ENCODE results near the gene EMC9. TPM values are rescaled to one million over a fixed set of nuclear protein-coding genes. Genes with fewer than 3 reads are reported as not detected.

The EMC9 gene
- total RNA-seq, 3 donors from 2014 or later (not counting 1 experiment from before 2014, with no cell fraction given): 9.3 to 12.3 (median 12.0) TPM

DNA sequence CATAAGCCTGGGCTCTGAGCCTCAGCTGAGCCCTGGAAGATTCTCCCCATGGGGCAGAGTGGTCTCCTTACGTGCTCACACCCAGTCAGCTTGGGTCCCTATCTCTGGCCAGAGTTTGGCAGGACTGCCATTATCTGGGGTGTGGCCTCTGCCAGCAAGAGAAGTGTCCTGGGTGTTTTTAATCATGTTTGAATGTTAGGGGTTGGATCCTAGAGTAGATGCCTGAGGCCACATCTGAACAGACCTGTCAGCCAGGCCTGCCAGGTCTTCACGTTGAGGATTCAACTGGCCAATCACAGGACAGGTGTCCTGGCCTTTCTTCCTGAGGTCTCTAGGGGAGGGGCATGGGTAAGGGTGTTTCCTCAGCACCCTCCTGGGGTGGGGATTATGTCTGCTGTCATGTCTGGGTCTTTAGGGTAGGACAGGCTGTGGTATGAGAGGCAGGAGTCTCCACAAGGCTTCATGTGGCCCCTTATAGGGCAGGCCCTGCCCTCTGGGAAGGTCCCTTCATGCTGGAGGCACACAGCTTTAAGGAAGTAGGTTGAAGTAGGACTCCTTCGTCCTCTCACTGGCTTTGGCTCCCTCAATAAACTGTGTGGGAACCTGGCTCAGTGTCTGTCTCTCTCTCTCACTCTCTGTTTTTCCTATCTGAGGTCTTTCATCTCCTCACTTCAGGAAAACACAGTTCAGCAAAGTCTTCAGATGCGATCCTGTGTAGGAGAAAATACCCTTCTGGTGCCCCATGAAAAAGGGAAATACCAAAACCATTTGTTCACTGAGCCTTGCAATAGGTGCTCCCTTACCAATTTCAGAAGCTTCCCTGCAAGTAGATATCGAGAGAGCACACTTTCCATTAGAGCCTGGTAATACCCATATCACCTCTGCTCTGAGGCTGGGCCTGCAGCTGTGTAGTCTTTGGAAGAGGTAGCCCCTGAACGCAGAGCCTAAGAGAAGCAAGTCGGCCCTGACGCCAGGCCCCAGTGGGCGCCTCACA lies 17.7 kb downstream of the EMC9 start:
- 86% methylated on average over 9 of the region's 9 CpGs for WGBS (ENCODE audit: insufficient coverage)
- H3K9me3 Mint-ChIP-seq: no peaks in the 10 kb centered on the region
- peaks cover 5% of the 10 kb centered on the region for H3K36me3 Mint-ChIP-seq
- Histone ChIP-seq H3K27ac (ENCODE audit: low read length) (no peak overlapping the region), H3K9me3 (ENCODE audit: control insufficient read depth, insufficient read depth, low read length) (no peaks in the 10 kb centered on the region), H3K4me1 (ENCODE audit: control insufficient read depth, insufficient read depth, low read length) (no peaks in the 10 kb centered on the region), H3K36me3 (ENCODE audit: control insufficient read depth, insufficient read depth, low read length) (peaks cover 38% of the 10 kb centered on the region), H3K4me3 (ENCODE audit: low read length) (no peak overlapping the region), H3K27me3 (ENCODE audit: control insufficient read depth, insufficient read depth, low read length) (no peaks in the 10 kb centered on the region)
- DNase-seq (no peak), ATAC-seq (peak in 1 of 3 donors; percentile 35)
- no peak overlapping the region for H3K4me3 Mint-ChIP-seq
- H3K4me1 Mint-ChIP-seq: no peaks in the 10 kb centered on the region
- TF ChIP-seq, protein P1, sequence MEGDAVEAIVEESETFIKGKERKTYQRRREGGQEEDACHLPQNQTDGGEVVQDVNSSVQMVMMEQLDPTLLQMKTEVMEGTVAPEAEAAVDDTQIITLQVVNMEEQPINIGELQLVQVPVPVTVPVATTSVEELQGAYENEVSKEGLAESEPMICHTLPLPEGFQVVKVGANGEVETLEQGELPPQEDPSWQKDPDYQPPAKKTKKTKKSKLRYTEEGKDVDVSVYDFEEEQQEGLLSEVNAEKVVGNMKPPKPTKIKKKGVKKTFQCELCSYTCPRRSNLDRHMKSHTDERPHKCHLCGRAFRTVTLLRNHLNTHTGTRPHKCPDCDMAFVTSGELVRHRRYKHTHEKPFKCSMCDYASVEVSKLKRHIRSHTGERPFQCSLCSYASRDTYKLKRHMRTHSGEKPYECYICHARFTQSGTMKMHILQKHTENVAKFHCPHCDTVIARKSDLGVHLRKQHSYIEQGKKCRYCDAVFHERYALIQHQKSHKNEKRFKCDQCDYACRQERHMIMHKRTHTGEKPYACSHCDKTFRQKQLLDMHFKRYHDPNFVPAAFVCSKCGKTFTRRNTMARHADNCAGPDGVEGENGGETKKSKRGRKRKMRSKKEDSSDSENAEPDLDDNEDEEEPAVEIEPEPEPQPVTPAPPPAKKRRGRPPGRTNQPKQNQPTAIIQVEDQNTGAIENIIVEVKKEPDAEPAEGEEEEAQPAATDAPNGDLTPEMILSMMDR (IDR thresholded peaks at IDR 0.05): no peak
- no peaks in the 10 kb centered on the region for H3K27me3 Mint-ChIP-seq (ENCODE audit: low read depth in 2 of 2)
- intact Hi-C loops (cut with micrococcal nuclease): no loop called here
- peak overlapping the region; percentile 33 to 38 for H3K27ac Mint-ChIP-seq

DNA sequence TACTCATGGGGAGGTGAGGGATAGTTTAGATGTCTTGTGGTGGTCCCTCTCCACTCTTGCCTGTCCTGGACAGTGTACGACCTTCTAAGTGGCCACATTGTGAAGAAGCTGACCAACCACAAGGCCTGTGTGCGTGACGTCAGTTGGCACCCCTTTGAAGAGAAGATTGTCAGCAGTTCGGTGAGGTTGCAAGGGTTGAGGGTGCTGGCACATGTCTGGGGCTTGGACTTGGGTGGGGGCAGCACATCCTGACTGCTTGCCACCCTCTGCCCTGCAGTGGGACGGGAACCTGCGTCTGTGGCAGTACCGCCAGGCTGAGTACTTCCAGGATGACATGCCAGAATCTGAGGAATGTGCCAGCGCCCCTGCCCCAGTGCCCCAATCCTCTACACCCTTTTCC lies 18.5 kb downstream of the EMC9 start:
- H3K4me3 ChIP-seq (ENCODE audit: low read length): no peak overlapping the region
- no peak for ATAC-seq
- Mint-ChIP-seq H3K27ac (no peak overlapping the region), H3K4me3 (no peak overlapping the region), H3K36me3 (peaks cover 6% of the 10 kb centered on the region), H3K4me1 (no peaks in the 10 kb centered on the region), H3K27me3 (ENCODE audit: low read depth in 2 of 2) (no peaks in the 10 kb centered on the region), H3K9me3 (no peaks in the 10 kb centered on the region)
- H3K9me3 ChIP-seq (ENCODE audit: control insufficient read depth, insufficient read depth, low read length): no peaks in the 10 kb centered on the region
- no peak for DNase-seq
- intact Hi-C loops (cut with micrococcal nuclease): no loop called here
- WGBS (ENCODE audit: insufficient coverage): 92% methylated on average over 8 of the region's 8 CpGs
- TF ChIP-seq, protein P1 (IDR thresholded peaks at IDR 0.05): no peak
- no peaks in the 10 kb centered on the region for H3K4me1 ChIP-seq (ENCODE audit: control insufficient read depth, insufficient read depth, low read length)
- H3K27ac ChIP-seq (ENCODE audit: low read length): no peak overlapping the region
- H3K27me3 ChIP-seq (ENCODE audit: control insufficient read depth, insufficient read depth, low read length): no peaks in the 10 kb centered on the region
- peaks cover 46% of the 10 kb centered on the region for H3K36me3 ChIP-seq (ENCODE audit: control insufficient read depth, insufficient read depth, low read length)

DNA sequence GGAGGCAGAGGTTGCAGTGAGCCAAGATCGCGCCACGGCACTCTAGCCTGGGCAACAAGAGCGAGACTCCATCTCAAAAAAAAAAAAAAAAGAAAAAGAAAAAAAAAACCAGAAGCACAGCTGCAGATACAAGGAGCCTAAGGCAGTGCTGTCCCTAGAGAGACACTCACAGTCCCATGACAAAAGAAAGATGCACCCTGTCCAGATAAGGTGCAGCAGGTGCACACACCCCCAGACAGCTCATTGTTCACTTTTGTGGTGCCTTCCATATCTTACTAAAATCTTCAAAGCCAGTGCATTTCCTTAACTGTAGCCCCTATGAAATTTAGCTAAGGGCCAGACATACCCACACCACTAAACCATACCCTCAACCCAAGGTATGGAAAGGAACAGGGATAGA lies 19.0 kb downstream of the EMC9 start:
- Histone ChIP-seq H3K27me3 (ENCODE audit: control insufficient read depth, insufficient read depth, low read length) (no peaks in the 10 kb centered on the region), H3K4me3 (ENCODE audit: low read length) (no peak overlapping the region), H3K27ac (ENCODE audit: low read length) (no peak overlapping the region), H3K4me1 (ENCODE audit: control insufficient read depth, insufficient read depth, low read length) (no peaks in the 10 kb centered on the region), H3K36me3 (ENCODE audit: control insufficient read depth, insufficient read depth, low read length) (peaks cover 51% of the 10 kb centered on the region), H3K9me3 (ENCODE audit: control insufficient read depth, insufficient read depth, low read length) (no peaks in the 10 kb centered on the region)
- no peaks in the 10 kb centered on the region for H3K9me3 Mint-ChIP-seq
- H3K27ac Mint-ChIP-seq: no peak overlapping the region
- intact Hi-C loops (cut with micrococcal nuclease): no loop called here
- no peaks in the 10 kb centered on the region for H3K27me3 Mint-ChIP-seq (ENCODE audit: low read depth in 2 of 2)
- H3K4me1 Mint-ChIP-seq: no peaks in the 10 kb centered on the region
- TF ChIP-seq, protein P1 (IDR thresholded peaks at IDR 0.05): no peak
- 77% methylated on average over 4 of the region's 4 CpGs for WGBS (ENCODE audit: insufficient coverage)
- no peak for DNase-seq
- ATAC-seq: no peak
- peaks cover 6% of the 10 kb centered on the region for H3K36me3 Mint-ChIP-seq
- no peak overlapping the region for H3K4me3 Mint-ChIP-seq
